WTC11 (cell line): ENCODE results near the gene TELO2. TPM values are rescaled to one million over a fixed set of nuclear protein-coding genes. Genes with fewer than 3 reads are reported as not detected.
"Not testable (repeated sequence)": the region's sequence is repeated elsewhere in the genome, so short reads cannot be mapped to it uniquely, and the experiment has no call there.

Experiments used
- ATAC-seq: fragments of 200-7000 bp; cut with Tn5 transposase; 2 replicates; pipeline ENCODE4 v1.10.0; 2021; ENCODE audit warnings: mild to moderate bottlenecking, moderate library complexity
- CTCF ChIA-PET: fragments of 300-600 bp; sonication (Branson Sonifier 250); formaldehyde crosslinking; loops from one replicate; lab custom pipeline; 2021; ENCODE audit warnings: antibody characterized with exemption; lab: Charles Lee
- POLR2A ChIA-PET: fragments of 350-600 bp; sonication (Branson Sonifier 250); formaldehyde crosslinking; loops from one replicate; lab custom pipeline; 2021; ENCODE audit warnings: antibody characterized with exemption; lab: Charles Lee
- DNase-seq: peaks from one replicate; pipeline ENCODE4 v3.0.0; 2021; ENCODE audit warnings: low spot score
- H3K27ac Mint-ChIP-seq: 2 replicates; pipeline ENCODE4 v1.8.0; 2021; ENCODE audit warnings: mixed read lengths
- H3K27me3 Mint-ChIP-seq: 2 replicates; pipeline ENCODE4 v1.8.0; 2021; ENCODE audit warnings: low read depth, mild to moderate bottlenecking, moderate library complexity, mixed read lengths
- H3K36me3 Mint-ChIP-seq: 2 replicates; pipeline ENCODE4 v1.8.0; 2021; ENCODE audit warnings: mixed read lengths
- H3K4me1 Mint-ChIP-seq: 2 replicates; pipeline ENCODE4 v1.8.0; 2022; ENCODE audit warnings: mixed read lengths
- H3K4me3 Mint-ChIP-seq: 2 replicates; pipeline ENCODE4 v1.8.0; 2021; ENCODE audit warnings: mild to moderate bottlenecking, moderate library complexity, mixed read lengths
- H3K9me3 Mint-ChIP-seq: 2 replicates; pipeline ENCODE4 v1.8.0; 2021; ENCODE audit warnings: mixed read lengths
- ARID4B ChIP-seq: sonication (generic); formaldehyde crosslinking; IDR thresholded peaks from 2 replicates; pipeline ENCODE4 v1.8.0; 2023; ENCODE audit warnings: missing genetic modification reagents, mild to moderate bottlenecking, borderline replicate concordance
- ATF6 ChIP-seq: sonication (generic); formaldehyde crosslinking; IDR thresholded peaks from 2 replicates; pipeline ENCODE4 v1.8.1; 2023; ENCODE audit warnings: mild to moderate bottlenecking, missing genetic modification reagents
- E2F4 ChIP-seq: sonication (generic); formaldehyde crosslinking; IDR thresholded peaks from 2 replicates; pipeline ENCODE4 v1.8.1; 2022; ENCODE audit warnings: low read depth, mild to moderate bottlenecking, moderate library complexity, missing genetic modification reagents, borderline replicate concordance
- E2F5 ChIP-seq: sonication (generic); formaldehyde crosslinking; IDR thresholded peaks from 2 replicates; pipeline ENCODE4 v1.8.1; 2022; ENCODE audit warnings: mild to moderate bottlenecking, moderate library complexity, missing genetic modification reagents
- FOXJ3 ChIP-seq: sonication (generic); formaldehyde crosslinking; IDR thresholded peaks from 2 replicates; pipeline ENCODE4 v1.9.0; 2021; ENCODE audit warnings: missing genetic modification reagents, mild to moderate bottlenecking, borderline replicate concordance
- HMGA2 ChIP-seq: fragments of 250-450 bp; sonication (Bioruptor Pico); IDR thresholded peaks from 2 replicates; pipeline ENCODE4 v1.4.0; 2021; ENCODE audit warnings: mild to moderate bottlenecking, moderate library complexity
- OVOL2 ChIP-seq: fragments of 250-450 bp; sonication (Bioruptor Pico); IDR thresholded peaks from 2 replicates; pipeline ENCODE4 v1.9.0; 2021; ENCODE audit warnings: mild to moderate bottlenecking, borderline replicate concordance
- PRDM15 ChIP-seq: sonication (generic); formaldehyde crosslinking; IDR thresholded peaks from 2 replicates; pipeline ENCODE4 v1.8.0; 2022; ENCODE audit warnings: missing genetic modification reagents
- PREB ChIP-seq: sonication (generic); formaldehyde crosslinking; IDR thresholded peaks from 2 replicates; pipeline ENCODE4 v1.8.1; 2022; ENCODE audit warnings: mild to moderate bottlenecking, missing genetic modification reagents, moderate library complexity, borderline replicate concordance
- SMAD4 ChIP-seq: sonication (generic); formaldehyde crosslinking; IDR thresholded peaks from 2 replicates; pipeline ENCODE4 v1.8.0; 2022; ENCODE audit warnings: mild to moderate bottlenecking, missing genetic modification reagents
- ZBTB43 ChIP-seq: sonication (generic); formaldehyde crosslinking; IDR thresholded peaks from 2 replicates; pipeline ENCODE4 v1.8.1; 2023; ENCODE audit warnings: mild to moderate bottlenecking, missing genetic modification reagents
- ZNF263 ChIP-seq: sonication (generic); formaldehyde crosslinking; IDR thresholded peaks from 2 replicates; pipeline ENCODE4 v1.8.1; 2022; ENCODE audit warnings: low read depth, mild to moderate bottlenecking, moderate library complexity, missing genetic modification reagents
- total RNA-seq: library from RNA; stranded (reverse); gene quantifications from 3 replicates; pipeline ENCODE4 v1.2.3, GENCODE V29; 2021

Gene TELO2
- total RNA-seq, 1 experiment from 2014 or later: 86.7 TPM

- TF ChIP-seq ARID4B (no peak), ATF6 (CRISPR knock-in tag) (no peak), FOXJ3 (CRISPR knock-in tag) (no peak), E2F5 (CRISPR knock-in tag) (no peak)
Observed at GRCh38 chr16:1468426-1468810, 24.7 kb upstream of the TELO2 start (continued).

GRCh38 chr16:1469141-1469540, 24.0 kb upstream of the TELO2 start:
- H3K9me3 Mint-ChIP-seq, ATAC-seq, H3K27ac Mint-ChIP-seq, H3K36me3 Mint-ChIP-seq, H3K27me3 Mint-ChIP-seq, CTCF ChIA-PET, POLR2A ChIA-PET, H3K4me1 Mint-ChIP-seq, DNase-seq, H3K4me3 Mint-ChIP-seq: not testable (repeated sequence)

GRCh38 chr16:1469693-1470201, 23.4 kb upstream of the TELO2 start:
- no peaks in the 10 kb centered on the region for H3K27me3 Mint-ChIP-seq
- H3K9me3 Mint-ChIP-seq: no peaks in the 10 kb centered on the region
- peaks cover 4% of the 10 kb centered on the region for H3K4me1 Mint-ChIP-seq
- ChIA-PET CTCF (no interaction called here), POLR2A (no interaction called here)
- ATAC-seq: no peak
- H3K36me3 Mint-ChIP-seq: no peaks in the 10 kb centered on the region
- TF ChIP-seq OVOL2 (CRISPR knock-in tag) (no peak), FOXJ3 (CRISPR knock-in tag) (no peak), SMAD4 (CRISPR knock-in tag) (no peak), HMGA2 (no peak), ZBTB43 (CRISPR knock-in tag) (no peak), PREB (CRISPR knock-in tag) (no peak), E2F4 (CRISPR knock-in tag) (no peak), ZNF263 (CRISPR knock-in tag) (no peak), PRDM15 (CRISPR knock-in tag) (no peak)
- no peak for DNase-seq
- H3K27ac Mint-ChIP-seq: peak overlapping the region; percentile 93; the same call in 1 of the 2 replicates
- no peak overlapping the region for H3K4me3 Mint-ChIP-seq
